GM18511 (cell line): Measurements from ENCODE around the gene RPH3AL.

ENCODE experiments used
- ATAC-seq: cut with Tn5 transposase; IDR thresholded peaks from one replicate; pipeline ENCODE4 v1.9.1; 2021; ENCODE audit warnings: mild to moderate bottlenecking, moderate library complexity; ENCODE audit not compliant: unreplicated experiment

RPH3AL gene, protein sequence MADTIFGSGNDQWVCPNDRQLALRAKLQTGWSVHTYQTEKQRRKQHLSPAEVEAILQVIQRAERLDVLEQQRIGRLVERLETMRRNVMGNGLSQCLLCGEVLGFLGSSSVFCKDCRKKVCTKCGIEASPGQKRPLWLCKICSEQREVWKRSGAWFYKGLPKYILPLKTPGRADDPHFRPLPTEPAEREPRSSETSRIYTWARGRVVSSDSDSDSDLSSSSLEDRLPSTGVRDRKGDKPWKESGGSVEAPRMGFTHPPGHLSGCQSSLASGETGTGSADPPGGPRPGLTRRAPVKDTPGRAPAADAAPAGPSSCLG

DNA sequence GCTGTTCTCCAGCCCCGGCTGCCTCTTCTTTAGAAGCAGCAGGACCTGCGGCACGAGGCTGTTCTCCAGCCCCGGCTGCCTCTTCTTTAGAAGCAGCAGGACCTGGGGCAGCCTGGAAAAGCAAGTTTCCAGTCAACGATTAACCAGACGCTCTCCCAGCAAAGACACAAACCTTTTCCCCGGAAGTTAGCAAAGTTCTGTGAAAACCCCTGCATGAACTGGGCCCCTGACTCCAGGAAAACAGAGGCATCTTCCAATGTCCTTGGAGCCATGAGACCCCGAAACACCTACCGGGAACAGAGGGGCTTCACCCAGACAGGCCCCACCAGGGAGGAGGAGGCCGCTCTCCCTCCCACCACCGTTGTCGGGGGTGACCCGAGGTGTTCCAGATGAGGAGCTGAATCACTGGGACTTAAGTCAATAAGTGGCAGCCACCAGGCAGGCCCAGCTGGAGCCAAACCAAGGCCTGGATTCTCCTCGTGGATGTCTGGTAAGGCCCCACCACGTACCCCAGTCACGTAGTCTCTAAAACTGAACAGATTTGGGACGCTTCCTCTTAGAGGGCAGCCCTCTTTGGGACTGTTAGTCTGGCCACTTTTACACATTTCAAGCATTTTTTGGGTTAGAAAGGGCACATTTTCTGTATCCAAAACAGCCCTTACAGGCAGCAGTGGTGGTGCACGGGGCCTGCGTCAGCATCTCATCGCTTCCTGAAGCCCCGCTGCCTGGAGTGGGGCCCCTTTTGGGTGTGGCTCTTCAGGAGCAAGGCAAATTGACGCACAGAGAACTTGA is at the start of gene RPH3AL:
Gene RPH3AL (minus strand): TSS at position 387 of the 792 bp plus-strand sequence. CDS start 25,264 bp downstream, outside the sequence.
- ATAC-seq: no peak

DNA sequence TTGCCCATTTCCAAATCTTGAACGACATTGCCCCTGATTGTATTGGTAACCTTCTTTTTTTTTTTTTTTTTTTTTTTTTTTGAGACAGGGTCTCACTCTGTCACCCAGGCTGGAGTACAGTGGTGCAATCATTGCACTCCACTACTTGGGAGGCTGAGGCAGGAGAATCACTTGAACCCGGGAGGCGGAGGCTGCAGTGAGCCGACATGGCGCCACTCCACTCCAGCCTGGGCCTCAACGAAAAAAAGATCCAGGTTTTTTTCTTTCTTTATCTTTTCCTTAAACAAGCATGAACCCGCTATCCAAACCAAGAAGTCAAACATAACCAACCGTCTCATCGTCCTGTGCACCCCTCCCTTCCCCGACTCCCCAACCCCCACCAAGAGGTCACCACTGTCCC is 47.6 kb upstream of the RPH3AL start:
- no peak for ATAC-seq

DNA sequence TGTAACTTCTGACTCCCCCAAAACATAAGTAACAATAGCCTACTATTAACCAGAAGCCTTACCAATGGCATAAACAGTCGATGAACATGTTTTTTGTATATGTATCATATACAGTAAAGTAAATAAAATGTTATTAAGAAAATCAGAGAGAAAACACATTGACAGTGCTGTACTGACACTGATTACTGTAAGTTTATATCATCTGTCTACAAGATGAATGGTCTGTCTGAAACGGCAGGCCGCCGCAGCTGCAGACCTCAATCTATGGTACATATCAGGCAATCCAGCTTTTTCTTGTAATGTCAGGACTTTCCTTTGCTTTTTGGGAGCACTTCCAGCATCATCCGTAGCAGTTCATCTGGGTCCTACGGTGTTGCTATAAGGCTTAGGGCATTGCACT is 44.2 kb upstream of the RPH3AL start:
- no peak for ATAC-seq

DNA sequence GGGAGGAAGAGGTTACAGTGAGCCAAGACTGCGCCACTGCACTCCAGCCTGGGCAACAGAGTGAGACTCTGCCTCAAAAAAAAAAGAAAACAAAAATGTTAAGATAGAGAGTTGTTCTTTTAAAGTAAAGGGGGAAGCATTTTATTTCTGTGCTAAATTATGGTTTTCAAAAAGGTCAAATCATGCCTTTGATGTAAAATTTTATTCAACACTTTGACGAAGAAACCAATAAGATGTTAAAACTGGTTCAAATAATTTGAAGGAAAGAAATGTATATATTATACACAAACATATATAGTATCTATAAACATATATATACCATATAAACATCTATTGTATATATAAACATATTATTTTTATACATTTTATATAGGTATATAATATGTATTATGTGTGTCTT is 43.4 kb upstream of the RPH3AL start:
- ATAC-seq: no peak

DNA sequence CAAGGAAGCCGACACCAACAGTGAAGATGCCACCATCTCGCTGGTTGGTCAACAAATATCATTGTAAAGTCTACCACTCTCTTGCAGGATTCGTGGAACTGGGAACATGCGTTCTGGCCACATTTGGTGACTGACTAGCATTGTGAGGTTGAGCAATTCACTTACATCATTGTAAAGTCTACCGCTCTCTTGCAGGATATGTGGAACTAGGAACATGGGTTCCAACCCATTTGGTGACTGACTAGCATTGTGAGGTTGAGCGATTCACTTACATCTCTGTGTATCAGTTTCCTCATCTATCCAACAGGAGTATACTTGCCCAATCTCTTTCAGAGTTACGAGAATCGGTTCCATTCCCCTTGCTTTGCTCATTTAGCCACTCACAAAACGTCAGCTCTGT is 42.6 kb upstream of the RPH3AL start:
- ATAC-seq: no peak

DNA sequence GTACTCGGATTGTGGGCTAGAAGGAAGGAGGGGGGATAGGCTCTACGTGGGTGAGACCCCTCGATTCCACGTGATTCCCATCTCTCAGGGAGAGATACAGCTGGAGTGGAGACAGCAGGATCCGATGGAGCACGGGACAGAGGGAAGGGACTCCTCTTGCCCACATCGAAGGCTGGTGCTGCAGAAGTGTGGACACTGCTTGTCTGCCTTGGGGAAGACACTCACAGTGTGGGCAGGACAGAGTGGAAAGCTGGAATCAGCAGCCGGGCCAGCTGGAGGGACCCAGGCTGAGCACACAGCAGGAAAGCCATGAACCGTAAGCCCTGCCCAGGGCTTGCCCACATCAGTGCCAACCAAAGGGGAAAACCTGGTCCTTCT is 42.1 kb upstream of the RPH3AL start:
- ATAC-seq: no peak

DNA sequence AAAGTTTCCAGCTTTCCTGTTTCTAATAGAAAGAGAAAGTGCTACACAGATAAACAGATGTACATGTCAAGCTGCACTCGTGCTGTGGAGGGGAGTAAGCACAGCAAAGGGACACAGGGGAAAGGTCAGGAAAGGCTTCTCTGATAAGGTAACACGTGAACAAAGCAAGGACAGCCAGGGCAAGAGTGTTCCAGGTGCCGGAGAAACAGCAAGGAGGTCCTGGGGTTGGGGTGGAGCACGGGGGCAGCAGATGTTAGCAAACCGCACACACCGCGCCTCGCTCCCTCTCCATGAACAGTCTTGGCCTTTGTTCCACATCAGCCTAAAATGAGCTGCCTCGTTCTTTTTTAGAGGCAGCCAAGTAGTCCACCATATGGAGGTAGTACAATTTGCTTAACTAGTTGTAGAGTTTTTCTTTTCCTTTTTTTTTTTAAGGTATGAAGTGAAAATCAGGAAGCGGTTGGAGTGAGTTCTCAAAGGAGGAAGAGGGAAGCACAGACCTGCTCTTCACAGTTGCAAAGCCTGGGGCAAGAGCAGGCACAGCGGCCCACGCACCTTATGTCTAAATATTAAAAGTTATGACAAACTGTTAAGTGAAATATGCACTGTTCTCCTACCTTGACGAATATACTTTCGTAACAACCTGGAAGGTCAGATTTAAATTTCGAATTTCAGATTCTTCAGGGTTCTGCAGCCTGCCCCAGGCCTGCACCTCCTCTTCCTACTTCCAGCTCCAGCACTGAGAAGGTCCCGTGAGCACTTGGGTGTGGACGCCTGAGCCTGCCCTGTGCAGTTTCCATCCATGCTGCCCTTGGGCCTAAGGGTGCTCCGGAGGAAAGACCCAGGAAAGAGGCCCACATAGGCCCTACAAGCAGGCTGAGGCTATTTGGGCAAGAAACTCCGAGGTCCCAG is 41.5 kb upstream of the RPH3AL start:
- no peak for ATAC-seq

DNA sequence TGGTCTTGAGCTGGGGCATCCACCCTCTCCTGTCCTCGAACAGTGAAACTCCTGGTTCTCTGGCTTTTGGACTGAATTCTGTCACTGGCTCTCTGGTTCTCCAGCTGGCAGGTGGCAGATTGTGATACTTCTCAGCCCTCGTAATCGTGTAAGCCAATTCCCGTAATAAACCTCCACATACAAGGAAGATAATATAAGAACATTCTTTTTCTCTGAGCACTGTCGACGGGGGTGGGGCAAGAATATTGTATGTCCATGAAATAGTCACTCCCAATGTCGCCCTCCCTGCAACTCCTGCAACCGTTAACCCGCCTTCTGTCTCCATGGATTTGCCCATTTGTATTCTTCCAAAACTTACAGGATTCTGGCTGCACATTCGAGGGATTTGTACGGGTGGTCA is 39.2 kb upstream of the RPH3AL start:
- no peak for ATAC-seq

DNA sequence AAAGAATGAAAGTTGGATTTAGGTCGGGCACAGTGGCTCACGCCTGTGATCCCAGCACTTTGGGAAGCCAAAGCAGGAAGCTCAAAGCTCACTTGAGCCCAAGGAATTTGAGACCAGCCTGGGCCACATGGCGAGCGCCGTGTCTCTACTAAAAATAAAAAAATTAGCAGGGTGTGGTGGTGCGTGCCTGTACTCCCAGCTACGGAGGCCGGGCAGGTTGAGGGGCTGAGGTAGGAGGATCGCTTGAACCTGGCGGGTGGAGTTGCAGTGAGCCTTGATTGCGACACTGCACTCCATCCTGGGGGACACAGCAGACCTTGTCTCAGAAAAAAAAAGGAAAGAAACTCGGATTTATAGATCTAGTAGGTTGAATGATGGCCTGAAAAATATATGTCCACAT is 37.4 kb upstream of the RPH3AL start:
- no peak for ATAC-seq

DNA sequence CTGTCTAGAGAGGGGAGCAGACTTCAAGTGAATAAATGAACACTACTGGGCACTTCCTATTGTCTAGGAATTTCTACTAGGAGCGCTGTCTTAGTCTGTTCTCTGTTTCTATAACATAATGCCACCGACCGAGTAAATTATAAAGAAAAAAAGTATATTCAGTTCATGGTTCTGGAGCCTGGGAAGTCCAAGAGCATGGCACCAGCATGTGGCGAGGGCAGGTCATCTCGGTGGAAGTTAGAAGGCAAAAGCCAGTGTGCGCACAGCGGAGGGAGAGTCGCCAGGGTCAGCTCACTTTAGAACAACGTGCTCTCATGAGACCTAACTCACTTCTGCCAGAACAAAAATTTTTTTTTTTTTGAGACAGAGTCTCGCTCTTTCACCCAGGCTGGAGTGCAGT is 35.5 kb upstream of the RPH3AL start:
- no peak for ATAC-seq

DNA sequence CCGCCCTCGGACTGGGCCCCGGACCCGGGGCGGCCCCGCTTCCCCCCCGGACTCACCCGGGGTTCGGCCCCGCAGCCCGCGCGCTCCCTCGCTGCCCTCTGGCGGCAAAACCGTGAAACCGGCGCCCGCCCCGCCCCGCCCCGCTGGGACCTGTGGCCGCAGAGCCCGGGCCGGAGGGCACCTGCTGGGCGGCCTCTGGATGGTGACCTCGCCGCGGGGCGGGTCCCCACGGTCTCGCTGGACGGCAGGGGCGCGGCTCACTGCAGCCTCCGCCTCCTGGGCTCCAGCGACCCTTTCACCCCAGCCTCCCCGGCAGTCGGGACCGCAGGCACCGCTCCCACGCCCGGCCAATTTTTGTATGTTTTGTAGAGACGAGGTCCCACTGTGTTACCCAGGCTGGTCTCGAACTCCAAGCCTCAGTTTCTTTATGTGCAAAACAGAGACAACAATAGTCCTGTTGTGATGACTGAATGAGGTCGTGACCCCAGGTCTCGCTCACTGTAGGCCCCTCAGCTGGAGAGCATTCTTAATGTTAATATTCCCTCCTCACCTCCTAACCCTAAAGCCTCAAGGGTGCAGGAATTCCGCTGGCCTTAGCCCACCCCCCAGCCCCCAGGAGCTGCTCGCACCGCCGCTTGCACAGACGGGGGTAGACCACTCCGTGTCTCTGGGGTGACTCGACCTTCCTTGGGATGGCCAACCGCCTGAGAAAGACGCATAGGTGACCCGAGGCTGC is 33.7 kb upstream of the RPH3AL start:
- no peak for ATAC-seq

DNA sequence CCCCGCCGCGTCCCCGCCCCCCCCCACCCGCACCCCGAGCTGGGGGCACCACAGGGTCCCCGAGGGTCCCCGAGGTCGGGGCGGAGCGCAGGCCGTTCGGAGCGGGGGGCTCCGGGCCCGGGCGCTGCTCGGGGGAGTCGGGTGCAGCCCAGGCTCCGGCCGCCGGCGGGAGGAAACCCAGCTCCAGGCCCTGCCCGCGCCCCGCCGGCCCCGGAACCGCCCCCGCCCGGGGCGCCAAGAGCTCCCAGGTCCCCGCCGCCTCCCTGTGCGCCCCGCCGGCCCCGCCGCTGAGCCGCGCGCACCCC is 33.2 kb upstream of the RPH3AL start:
- ATAC-seq: no peak

DNA sequence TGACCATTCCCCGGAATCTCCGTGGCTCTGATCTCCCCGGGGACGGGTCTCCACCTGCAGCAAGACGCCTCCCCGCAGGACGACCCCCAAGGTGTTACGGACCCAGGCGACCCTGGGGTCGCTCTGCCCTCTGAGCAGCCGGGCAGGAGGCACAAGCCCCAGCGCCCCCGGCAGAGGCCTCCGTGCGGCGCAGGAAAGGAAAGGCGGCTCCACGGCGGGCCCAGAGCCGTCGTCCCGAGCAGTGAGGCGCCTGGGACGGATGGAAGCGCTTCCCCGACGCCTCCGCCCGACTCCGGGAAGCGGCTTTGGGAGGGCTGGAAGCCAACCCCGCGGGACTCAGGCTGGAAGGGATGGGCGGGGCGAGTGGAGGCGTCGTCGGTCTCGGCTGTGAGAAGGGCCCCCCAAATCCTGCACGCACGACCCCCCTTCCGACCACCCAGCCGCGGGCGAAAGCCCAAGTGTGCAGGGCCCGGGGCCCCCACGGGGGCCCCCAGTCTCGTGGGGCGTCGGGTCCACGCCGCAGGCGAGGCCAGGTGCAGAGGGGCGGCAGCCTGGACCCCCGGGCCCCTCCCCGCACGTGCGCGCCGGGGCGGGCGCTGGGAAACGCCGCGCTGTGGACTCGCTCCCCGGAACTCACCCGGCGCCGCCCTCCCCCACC is 32.7 kb upstream of the RPH3AL start:
- no peak for ATAC-seq

DNA sequence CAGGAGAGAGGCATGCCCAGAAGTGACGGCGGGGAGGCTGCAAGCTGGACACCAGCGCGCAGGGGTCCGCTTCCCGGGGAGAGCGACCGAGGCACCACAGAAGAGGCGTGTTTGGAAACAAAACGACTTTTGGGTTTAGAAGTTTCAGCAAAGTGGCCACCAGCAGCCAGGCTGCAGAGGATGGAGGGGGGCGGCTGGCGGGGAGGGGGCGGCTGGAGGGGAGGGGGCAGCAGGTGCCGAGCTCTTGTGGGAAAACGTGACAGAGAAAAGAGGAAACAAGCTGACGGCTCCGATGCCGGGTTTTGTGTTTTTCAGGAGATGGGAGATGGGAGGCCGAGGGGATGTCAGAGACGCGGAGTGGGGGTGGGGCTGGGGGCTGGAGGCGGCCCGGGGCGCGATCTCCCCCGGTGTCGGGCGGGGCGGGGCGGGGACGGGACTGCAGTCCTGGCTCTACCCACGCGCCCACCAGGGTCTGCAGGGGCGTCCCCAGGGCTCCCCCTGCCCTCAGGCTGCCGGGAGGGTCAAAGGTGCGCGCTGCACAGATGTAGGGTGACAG is 32.1 kb upstream of the RPH3AL start:
- no peak for ATAC-seq

DNA sequence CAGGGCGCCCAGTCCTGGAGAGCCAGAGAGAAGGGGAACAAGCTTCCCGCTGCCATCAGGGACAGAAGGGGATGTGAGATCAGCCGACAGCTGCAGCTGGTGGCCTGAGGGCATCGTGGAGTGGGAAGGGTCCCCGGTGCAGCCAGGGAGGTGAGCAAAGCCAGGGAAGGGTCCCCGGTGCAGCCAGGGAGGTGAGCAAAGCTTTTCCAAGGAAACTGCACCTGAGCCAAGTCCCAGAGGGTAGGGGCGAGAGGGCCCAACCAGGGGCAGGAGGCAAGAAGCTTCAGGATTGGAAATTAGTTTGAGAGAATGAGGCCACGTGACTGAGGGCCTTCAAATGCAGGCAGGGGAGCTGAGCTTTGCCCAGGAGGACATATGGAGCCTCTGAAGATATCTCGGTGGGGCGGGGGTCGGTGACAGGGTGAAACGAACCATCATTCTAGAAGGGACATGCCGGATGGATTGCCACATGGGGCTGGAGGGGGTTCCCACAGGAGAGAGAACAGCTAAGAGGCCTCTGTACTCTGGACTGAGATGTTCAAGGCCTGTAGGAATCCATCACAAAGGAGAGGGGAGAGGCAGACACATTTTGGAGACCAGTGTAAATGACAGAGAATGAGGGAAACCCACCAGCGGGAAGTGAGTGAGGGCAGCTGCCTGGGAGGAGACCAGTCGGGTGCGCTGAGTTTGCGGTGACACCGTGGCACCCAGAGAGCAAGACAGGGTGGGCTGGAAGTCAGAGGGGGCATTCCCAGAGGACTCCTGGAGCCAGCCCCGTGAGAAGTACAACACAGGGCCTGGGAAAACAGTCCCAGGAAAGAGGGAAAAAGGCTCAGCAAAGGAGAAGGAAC is 31.4 kb upstream of the RPH3AL start:
- ATAC-seq: no peak

DNA sequence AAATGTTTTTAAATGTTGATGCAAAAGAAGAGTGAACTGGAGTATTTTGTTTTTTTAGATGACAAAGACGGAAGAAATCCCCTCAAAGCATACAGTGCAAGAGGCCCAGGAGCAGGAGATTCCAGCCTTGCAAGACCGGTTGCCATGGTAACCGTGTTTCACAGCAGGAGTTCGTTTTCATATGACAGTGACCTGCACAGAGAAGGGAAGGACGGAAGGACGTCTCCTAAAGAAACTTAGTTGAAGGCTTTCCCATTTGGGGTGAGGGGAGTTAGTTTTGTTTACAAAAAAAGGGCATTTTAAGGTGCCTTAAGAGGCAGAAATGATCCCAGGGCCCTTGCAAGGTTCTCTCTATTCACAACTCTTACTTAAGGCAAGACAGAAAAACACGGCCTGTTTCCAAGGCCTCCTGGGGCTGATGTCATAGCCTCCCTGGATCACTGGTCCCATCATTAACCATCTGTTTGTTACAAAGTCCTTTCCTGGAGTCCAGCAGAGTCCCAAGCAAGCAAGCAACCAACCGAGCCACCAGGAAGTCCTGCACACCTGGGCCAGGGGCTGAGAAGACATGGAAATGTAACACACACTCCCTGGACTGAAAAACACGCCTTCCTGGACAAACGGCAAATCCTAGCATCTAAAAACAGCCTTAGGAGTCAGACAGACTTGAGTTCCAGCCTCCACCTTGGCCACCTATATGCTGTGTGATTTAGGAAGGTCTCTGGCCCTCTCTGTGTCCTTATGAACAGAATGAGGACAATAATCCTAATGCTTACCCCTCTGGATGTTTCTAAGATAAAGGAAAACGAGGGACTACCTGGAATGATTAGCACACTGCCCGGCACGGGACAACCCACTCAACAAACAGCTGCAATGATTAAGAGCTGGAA is 30.3 kb upstream of the RPH3AL start:
- no peak for ATAC-seq

DNA sequence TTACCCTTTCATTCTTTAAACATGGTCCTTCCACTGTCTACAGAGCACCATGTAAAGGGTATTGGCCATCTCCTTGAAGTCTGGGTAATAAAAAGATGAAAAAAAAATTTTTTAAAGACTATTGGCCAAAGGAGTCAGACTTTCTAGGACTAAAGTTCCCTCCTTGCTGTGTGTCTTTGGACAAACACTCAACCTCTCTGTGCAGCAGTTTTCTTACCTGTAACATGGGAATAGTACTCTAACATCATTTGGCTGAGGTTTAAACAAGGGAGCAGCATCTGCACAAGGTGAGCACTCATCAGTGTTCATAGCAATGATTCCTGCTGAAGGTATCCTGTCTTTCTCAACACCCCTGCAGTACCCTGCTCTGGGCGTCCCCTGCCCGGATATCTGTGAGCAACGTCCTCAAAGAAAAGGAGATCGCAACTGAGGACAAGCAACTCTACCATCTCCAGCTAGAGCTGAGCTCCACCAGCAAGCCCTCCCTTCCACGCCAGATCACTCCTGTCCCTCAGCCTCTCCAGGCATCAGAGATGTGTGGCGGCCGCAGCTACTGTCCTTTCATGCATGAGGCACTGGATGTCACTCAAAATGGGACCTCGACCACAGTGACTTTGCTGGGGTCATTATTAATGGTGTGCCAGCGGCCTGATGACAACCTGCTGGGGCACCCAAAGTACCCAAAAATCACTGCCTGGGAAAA is 29.5 kb upstream of the RPH3AL start:
- ATAC-seq: no peak

DNA sequence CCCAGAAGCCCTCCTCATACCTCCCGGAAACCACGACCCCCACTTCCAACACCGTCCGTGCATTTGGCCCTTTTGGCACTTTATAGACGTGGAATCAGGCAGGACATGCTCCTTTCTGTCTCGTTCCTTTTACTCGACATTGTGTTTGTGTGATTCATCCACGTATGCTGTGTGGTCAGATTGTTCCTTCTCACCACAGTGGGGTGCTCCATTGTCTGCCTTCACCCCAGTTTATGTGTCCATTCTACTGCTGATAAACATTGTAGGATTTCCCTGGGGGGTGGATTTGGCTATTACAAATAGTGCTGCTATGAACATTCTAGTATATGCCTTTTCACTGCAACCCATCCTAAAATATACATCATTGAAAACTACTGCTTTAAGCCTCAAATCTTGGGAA is 28.9 kb upstream of the RPH3AL start:
- ATAC-seq: no peak
